HEK293 (cell line): ENCODE measurements around the gene ATP8A2.

ENCODE experiments used
- KLF1 ChIP-seq: fragments of 450-650 bp; formaldehyde crosslinking; IDR thresholded peaks from 2 replicates; pipeline ENCODE4 v1.5.1; 2016; ENCODE audit warnings: missing biosample characterization, missing genetic modification characterization
- ZNF121 ChIP-seq: fragments of 450-650 bp; formaldehyde crosslinking; IDR thresholded peaks from 2 replicates; pipeline ENCODE4 v1.5.1; 2016; ENCODE audit warnings: missing biosample characterization, missing genetic modification characterization
- ZNF239 ChIP-seq: fragments of 450-650 bp; formaldehyde crosslinking; IDR thresholded peaks from 2 replicates; pipeline ENCODE4 v1.5.1; 2016; ENCODE audit warnings: missing biosample characterization, missing genetic modification characterization
- TF ChIP-seq, protein P1 (sequence below): fragments of 450-650 bp; formaldehyde crosslinking; IDR thresholded peaks from 2 replicates; pipeline ENCODE4 v1.5.1; 2016; ENCODE audit warnings: missing biosample characterization, missing genetic modification characterization
- TF ChIP-seq, protein P2 (sequence below): fragments of 450-650 bp; formaldehyde crosslinking; conservative IDR thresholded peaks from 2 replicates; pipeline ENCODE4 v1.5.1; 2016; ENCODE audit warnings: low read depth, missing biosample characterization, missing genetic modification characterization

DNA sequence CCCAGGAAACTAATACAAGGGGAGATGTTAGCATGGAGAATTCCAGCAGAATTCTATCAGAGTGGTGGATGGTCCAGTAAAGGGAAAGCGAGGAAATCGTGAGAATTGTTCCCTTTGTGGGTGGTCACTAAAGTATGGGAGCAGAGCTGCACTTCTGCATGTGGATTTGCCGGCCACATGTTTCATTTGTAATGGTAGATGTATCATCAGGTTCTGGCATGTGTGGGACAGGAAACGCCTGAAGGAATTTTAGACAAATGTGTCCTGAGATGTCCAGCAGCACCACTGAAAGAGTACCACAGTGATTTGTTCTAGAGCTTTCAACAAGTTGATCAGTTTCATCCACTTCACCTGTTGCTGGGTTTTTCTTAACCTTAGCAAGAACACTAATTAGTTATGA lies 371.6 kb downstream of the ATP8A2 start:
- TF ChIP-seq ZNF121 (tag by site-specific recombination) (no peak), KLF1 (tag by site-specific recombination) (no peak), ZNF239 (no peak)
- TF ChIP-seq, protein P1, sequence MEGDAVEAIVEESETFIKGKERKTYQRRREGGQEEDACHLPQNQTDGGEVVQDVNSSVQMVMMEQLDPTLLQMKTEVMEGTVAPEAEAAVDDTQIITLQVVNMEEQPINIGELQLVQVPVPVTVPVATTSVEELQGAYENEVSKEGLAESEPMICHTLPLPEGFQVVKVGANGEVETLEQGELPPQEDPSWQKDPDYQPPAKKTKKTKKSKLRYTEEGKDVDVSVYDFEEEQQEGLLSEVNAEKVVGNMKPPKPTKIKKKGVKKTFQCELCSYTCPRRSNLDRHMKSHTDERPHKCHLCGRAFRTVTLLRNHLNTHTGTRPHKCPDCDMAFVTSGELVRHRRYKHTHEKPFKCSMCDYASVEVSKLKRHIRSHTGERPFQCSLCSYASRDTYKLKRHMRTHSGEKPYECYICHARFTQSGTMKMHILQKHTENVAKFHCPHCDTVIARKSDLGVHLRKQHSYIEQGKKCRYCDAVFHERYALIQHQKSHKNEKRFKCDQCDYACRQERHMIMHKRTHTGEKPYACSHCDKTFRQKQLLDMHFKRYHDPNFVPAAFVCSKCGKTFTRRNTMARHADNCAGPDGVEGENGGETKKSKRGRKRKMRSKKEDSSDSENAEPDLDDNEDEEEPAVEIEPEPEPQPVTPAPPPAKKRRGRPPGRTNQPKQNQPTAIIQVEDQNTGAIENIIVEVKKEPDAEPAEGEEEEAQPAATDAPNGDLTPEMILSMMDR (tag by site-specific recombination), result no peak
- TF ChIP-seq, protein P2, sequence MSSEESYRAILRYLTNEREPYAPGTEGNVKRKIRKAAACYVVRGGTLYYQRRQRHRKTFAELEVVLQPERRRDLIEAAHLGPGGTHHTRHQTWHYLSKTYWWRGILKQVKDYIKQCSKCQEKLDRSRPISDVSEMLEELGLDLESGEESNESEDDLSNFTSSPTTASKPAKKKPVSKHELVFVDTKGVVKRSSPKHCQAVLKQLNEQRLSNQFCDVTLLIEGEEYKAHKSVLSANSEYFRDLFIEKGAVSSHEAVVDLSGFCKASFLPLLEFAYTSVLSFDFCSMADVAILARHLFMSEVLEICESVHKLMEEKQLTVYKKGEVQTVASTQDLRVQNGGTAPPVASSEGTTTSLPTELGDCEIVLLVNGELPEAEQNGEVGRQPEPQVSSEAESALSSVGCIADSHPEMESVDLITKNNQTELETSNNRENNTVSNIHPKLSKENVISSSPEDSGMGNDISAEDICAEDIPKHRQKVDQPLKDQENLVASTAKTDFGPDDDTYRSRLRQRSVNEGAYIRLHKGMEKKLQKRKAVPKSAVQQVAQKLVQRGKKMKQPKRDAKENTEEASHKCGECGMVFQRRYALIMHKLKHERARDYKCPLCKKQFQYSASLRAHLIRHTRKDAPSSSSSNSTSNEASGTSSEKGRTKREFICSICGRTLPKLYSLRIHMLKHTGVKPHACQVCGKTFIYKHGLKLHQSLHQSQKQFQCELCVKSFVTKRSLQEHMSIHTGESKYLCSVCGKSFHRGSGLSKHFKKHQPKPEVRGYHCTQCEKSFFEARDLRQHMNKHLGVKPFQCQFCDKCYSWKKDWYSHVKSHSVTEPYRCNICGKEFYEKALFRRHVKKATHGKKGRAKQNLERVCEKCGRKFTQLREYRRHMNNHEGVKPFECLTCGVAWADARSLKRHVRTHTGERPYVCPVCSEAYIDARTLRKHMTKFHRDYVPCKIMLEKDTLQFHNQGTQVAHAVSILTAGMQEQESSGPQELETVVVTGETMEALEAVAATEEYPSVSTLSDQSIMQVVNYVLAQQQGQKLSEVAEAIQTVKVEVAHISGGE (tag by site-specific recombination), result no peak
